ENCODE measurements around the gene HOXA3. TPM values are rescaled to one million over a fixed set of nuclear protein-coding genes. Genes with fewer than 3 reads are reported as not detected.

HOXA3 gene
- total RNA-seq, 1 donor from 2014 or later: not detected

DNA sequence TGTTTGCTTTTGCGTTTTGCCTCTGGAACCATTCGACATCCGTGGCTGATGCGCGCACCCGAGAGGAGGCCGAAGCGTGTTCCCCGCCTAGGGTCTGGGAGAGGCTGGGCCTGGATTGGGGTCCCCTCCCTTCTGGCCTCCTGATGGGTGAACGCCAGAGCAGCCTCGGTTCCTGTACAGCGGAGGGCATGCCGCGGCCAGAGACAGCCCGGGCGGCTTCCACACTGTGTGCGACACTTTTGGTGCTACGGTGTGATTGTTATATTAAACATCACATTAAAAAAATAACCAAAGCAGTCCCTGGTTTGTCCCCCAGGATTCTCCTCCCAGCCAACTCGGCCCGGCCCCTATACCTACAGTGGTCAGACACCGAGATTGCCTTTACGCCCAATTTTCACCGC, 7.8 kb upstream of the HOXA3 start:
- H2AFZ ChIP-seq (replicated peaks): peak overlapping the region; percentile 99
- H3K27me3 ChIP-seq: peaks cover 100% of the 10 kb centered on the region
- H3K9ac ChIP-seq: no peak overlapping the region
- TF ChIP-seq, protein P1, sequence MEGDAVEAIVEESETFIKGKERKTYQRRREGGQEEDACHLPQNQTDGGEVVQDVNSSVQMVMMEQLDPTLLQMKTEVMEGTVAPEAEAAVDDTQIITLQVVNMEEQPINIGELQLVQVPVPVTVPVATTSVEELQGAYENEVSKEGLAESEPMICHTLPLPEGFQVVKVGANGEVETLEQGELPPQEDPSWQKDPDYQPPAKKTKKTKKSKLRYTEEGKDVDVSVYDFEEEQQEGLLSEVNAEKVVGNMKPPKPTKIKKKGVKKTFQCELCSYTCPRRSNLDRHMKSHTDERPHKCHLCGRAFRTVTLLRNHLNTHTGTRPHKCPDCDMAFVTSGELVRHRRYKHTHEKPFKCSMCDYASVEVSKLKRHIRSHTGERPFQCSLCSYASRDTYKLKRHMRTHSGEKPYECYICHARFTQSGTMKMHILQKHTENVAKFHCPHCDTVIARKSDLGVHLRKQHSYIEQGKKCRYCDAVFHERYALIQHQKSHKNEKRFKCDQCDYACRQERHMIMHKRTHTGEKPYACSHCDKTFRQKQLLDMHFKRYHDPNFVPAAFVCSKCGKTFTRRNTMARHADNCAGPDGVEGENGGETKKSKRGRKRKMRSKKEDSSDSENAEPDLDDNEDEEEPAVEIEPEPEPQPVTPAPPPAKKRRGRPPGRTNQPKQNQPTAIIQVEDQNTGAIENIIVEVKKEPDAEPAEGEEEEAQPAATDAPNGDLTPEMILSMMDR (IDR thresholded peaks at IDR 0.05): no peak
- TF ChIP-seq EZH2 (IDR thresholded peaks at IDR 0.05) (no peak), EZH2phosphoT487 (IDR thresholded peaks at IDR 0.05) (no peak)
- H3K36me3 ChIP-seq: no peaks in the 10 kb centered on the region
- Mint-ChIP-seq H3K4me3 (no peak overlapping the region), H3K27me3 (ENCODE audit: insufficient read depth, low read depth) (peaks cover 90% of the 10 kb centered on the region), H3K27ac (no peak overlapping the region), H3K4me1 (peaks cover 4% of the 10 kb centered on the region), H3K9me3 (peaks cover 15% of the 10 kb centered on the region), H3K36me3 (peaks cover 2% of the 10 kb centered on the region)
- no peak overlapping the region for H3K27ac ChIP-seq
- H3K4me3 ChIP-seq: peak overlapping the region; percentile 47
- no peaks in the 10 kb centered on the region for H3K9me3 ChIP-seq (ENCODE audit: low read depth)
- no peaks in the 10 kb centered on the region for H3F3A ChIP-seq (ENCODE audit: low read depth)
- no peak for DNase-seq (ENCODE audit: low spot score)
- H3K79me2 ChIP-seq (ENCODE audit: low read depth): no peaks in the 10 kb centered on the region
- H3K4me1 ChIP-seq: no peaks in the 10 kb centered on the region
- peak overlapping the region; percentile 77 for H3K4me2 ChIP-seq
- H4K20me1 ChIP-seq (ENCODE audit: low read depth): peaks cover 55% of the 10 kb centered on the region

GRCh38 chr7:27159266-27160144, 7.1 kb upstream of the HOXA3 start:
- H3K9me3 ChIP-seq (ENCODE audit: low read depth): no peaks in the 10 kb centered on the region
- H3K4me1 Mint-ChIP-seq: peaks cover 4% of the 10 kb centered on the region
- H3K27me3 ChIP-seq: peaks cover 100% of the 10 kb centered on the region
- no peaks in the 10 kb centered on the region for H3K36me3 ChIP-seq
- no peaks in the 10 kb centered on the region for H3K79me2 ChIP-seq (ENCODE audit: low read depth)
- no peak for TF ChIP-seq EZH2phosphoT487 (IDR thresholded peaks at IDR 0.05)
- TF ChIP-seq, protein P1 (IDR thresholded peaks at IDR 0.05): no peak
- peak; percentile 67 for TF ChIP-seq EZH2 (IDR thresholded peaks at IDR 0.05)
- no peak overlapping the region for H2AFZ ChIP-seq (replicated peaks)
- no peak overlapping the region for H3K27ac Mint-ChIP-seq
- H3K4me3 ChIP-seq: no peak overlapping the region
- H3K9ac ChIP-seq: no peak overlapping the region
- peaks cover 92% of the 10 kb centered on the region for H3K27me3 Mint-ChIP-seq (ENCODE audit: insufficient read depth, low read depth)
- no peak for DNase-seq (ENCODE audit: low spot score)
- H3K9me3 Mint-ChIP-seq: peaks cover 15% of the 10 kb centered on the region
- peaks cover 54% of the 10 kb centered on the region for H4K20me1 ChIP-seq (ENCODE audit: low read depth)
- H3K27ac ChIP-seq: no peak overlapping the region
- no peak overlapping the region for H3K4me2 ChIP-seq
- no peaks in the 10 kb centered on the region for H3K4me1 ChIP-seq
- peak overlapping the region; percentile 33 for H3K4me3 Mint-ChIP-seq
- H3F3A ChIP-seq (ENCODE audit: low read depth): no peaks in the 10 kb centered on the region
- peaks cover 2% of the 10 kb centered on the region for H3K36me3 Mint-ChIP-seq

GRCh38 chr7:27158436-27159265, 6.3 kb upstream of the HOXA3 start:
- no peak overlapping the region for H3K27ac ChIP-seq
- no peaks in the 10 kb centered on the region for H3F3A ChIP-seq (ENCODE audit: low read depth)
- H3K79me2 ChIP-seq (ENCODE audit: low read depth): no peaks in the 10 kb centered on the region
- no peaks in the 10 kb centered on the region for H3K4me1 ChIP-seq
- no peak for DNase-seq (ENCODE audit: low spot score)
- H3K4me3 Mint-ChIP-seq: no peak overlapping the region
- TF ChIP-seq EZH2 (IDR thresholded peaks at IDR 0.05): peak; percentile 80
- TF ChIP-seq, protein P1 (IDR thresholded peaks at IDR 0.05): no peak
- TF ChIP-seq EZH2phosphoT487 (IDR thresholded peaks at IDR 0.05): peak; percentile 81
- no peaks in the 10 kb centered on the region for H3K36me3 ChIP-seq
- H3K9me3 ChIP-seq (ENCODE audit: low read depth): no peaks in the 10 kb centered on the region
- peaks cover 2% of the 10 kb centered on the region for H3K36me3 Mint-ChIP-seq
- H4K20me1 ChIP-seq (ENCODE audit: low read depth): peaks cover 52% of the 10 kb centered on the region
- H3K9ac ChIP-seq: no peak overlapping the region
- H2AFZ ChIP-seq (replicated peaks): no peak overlapping the region
- H3K27ac Mint-ChIP-seq: no peak overlapping the region
- no peak overlapping the region for H3K4me3 ChIP-seq
- peaks cover 15% of the 10 kb centered on the region for H3K9me3 Mint-ChIP-seq
- H3K27me3 Mint-ChIP-seq (ENCODE audit: insufficient read depth, low read depth): peaks cover 92% of the 10 kb centered on the region
- peaks cover 100% of the 10 kb centered on the region for H3K27me3 ChIP-seq
- H3K4me1 Mint-ChIP-seq: peaks cover 4% of the 10 kb centered on the region
- no peak overlapping the region for H3K4me2 ChIP-seq

Measured in neural progenitor cell (in vitro differentiated cells).